KMS-11 (cell line): ENCODE measurements around the gene SPATA12.

Source experiments
- H2AFZ ChIP-seq: fragments of 200-600 bp; sonication (generic); 2 replicates; pipeline ENCODE4 v1.6.1; 2016; ENCODE audit warnings: antibody characterized with exemption, mixed run types, low read depth
- H3K27ac ChIP-seq: fragments of 200-600 bp; sonication (generic); 2 replicates; pipeline ENCODE4 v1.6.1; 2016; ENCODE audit warnings: mild to moderate bottlenecking, mixed run types
- H3K27me3 ChIP-seq: fragments of 200-600 bp; sonication (generic); 2 replicates; pipeline ENCODE4 v1.6.1; 2017; ENCODE audit warnings: mild to moderate bottlenecking, low read depth, mixed run types, moderate library complexity; ENCODE audit not compliant: insufficient read depth
- H3K36me3 ChIP-seq: fragments of 200-600 bp; sonication (generic); 2 replicates; pipeline ENCODE4 v1.6.1; 2017; ENCODE audit warnings: mild to moderate bottlenecking, mixed run types; ENCODE audit not compliant: insufficient read depth
- H3K4me1 ChIP-seq: fragments of 200-600 bp; sonication (generic); 2 replicates; pipeline ENCODE4 v1.6.1; 2016; ENCODE audit warnings: mild to moderate bottlenecking, low read depth, mixed run types; ENCODE audit not compliant: poor library complexity, severe bottlenecking
- H3K4me2 ChIP-seq: fragments of 200-600 bp; sonication (generic); 2 replicates; pipeline ENCODE4 v1.7.0; 2016; ENCODE audit warnings: mild to moderate bottlenecking, mixed run types
- H3K4me3 ChIP-seq: fragments of 200-600 bp; sonication (generic); IDR thresholded peaks from 2 replicates; pipeline ENCODE4 v1.6.1; 2017; ENCODE audit warnings: low read depth, low read length, mixed read lengths; ENCODE audit not compliant: insufficient read depth
- H3K79me2 ChIP-seq: fragments of 200-600 bp; sonication (generic); 2 replicates; pipeline ENCODE4 v1.6.1; 2016; ENCODE audit warnings: low read depth, mixed run types; ENCODE audit not compliant: insufficient read depth
- H3K9ac ChIP-seq: fragments of 200-600 bp; sonication (generic); 2 replicates; pipeline ENCODE4 v1.6.1; 2016; ENCODE audit warnings: mild to moderate bottlenecking, mixed run types
- H4K20me1 ChIP-seq: fragments of 200-600 bp; sonication (generic); 2 replicates; pipeline ENCODE4 v1.6.1; 2016; ENCODE audit warnings: mild to moderate bottlenecking, mixed run types; ENCODE audit not compliant: insufficient read depth
- TF ChIP-seq, protein P1 (sequence below): fragments of 200-600 bp; sonication (generic); conservative IDR thresholded peaks from 2 replicates; pipeline ENCODE4 v1.6.1; 2017; ENCODE audit warnings: low read depth, mild to moderate bottlenecking, antibody characterized with exemption, low read length, moderate library complexity, mixed read lengths

The SPATA12 gene

DNA sequence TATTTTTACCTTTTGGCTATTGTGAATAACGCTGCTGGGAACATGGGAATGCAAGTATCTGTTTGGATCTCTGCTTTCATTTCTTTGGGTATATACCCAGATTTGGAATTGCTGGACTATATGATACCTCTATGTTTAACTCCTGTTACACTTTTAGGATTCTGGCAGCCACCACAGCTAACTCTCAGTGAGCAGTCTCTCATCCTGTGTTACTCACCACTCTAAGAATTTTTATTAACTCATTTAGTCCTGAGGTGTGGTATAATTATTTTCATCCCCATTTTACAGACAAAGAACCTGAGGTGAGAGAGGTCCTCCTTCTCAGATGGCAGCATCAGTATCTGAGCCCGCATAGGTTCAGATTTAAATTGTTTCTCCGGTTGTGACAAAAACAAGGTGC lies 1.1 kb downstream of the SPATA12 start:
- no peaks in the 10 kb centered on the region for H4K20me1 ChIP-seq
- no peaks in the 10 kb centered on the region for H3K4me1 ChIP-seq
- H3K4me2 ChIP-seq = no peak overlapping the region
- TF ChIP-seq, protein P1, sequence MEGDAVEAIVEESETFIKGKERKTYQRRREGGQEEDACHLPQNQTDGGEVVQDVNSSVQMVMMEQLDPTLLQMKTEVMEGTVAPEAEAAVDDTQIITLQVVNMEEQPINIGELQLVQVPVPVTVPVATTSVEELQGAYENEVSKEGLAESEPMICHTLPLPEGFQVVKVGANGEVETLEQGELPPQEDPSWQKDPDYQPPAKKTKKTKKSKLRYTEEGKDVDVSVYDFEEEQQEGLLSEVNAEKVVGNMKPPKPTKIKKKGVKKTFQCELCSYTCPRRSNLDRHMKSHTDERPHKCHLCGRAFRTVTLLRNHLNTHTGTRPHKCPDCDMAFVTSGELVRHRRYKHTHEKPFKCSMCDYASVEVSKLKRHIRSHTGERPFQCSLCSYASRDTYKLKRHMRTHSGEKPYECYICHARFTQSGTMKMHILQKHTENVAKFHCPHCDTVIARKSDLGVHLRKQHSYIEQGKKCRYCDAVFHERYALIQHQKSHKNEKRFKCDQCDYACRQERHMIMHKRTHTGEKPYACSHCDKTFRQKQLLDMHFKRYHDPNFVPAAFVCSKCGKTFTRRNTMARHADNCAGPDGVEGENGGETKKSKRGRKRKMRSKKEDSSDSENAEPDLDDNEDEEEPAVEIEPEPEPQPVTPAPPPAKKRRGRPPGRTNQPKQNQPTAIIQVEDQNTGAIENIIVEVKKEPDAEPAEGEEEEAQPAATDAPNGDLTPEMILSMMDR = no peak
- no peak overlapping the region for H2AFZ ChIP-seq
- no peak overlapping the region for H3K4me3 ChIP-seq
- H3K27ac ChIP-seq = no peak overlapping the region
- H3K36me3 ChIP-seq = no peaks in the 10 kb centered on the region
- H3K27me3 ChIP-seq = no peaks in the 10 kb centered on the region
- no peak overlapping the region for H3K9ac ChIP-seq
- H3K79me2 ChIP-seq = no peaks in the 10 kb centered on the region

DNA sequence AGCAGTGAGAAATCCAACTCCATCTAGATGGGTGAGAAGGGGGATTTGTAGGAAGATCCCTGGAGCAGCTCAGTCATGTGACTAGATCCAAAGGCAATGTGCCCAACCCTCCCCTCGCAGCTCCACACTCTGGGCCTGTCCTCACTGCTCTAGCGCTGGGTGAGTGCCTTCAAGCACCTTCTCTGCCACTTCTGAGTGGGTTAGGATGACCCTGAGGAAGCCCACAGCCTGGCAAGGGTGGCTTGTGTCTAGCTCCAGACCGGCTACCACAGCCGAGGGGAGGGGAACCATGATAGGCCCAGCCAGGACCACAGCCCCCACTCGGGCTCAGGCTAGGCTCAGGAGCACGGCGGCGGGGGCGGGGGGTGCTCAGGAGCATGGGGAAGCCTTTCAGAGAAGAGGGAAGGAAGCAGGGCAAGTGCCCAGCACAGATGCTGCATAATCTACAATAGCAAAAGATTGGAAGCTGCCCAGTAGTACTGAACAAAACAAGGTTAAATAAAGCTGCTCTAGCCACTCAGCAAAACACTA lies 1.7 kb downstream of the SPATA12 start:
- Histone ChIP-seq H4K20me1 (no peaks in the 10 kb centered on the region), H3K4me2 (no peak overlapping the region), H3K4me3 (no peak overlapping the region), H3K79me2 (no peaks in the 10 kb centered on the region), H3K27me3 (no peaks in the 10 kb centered on the region), H3K27ac (no peak overlapping the region), H3K36me3 (no peaks in the 10 kb centered on the region), H3K4me1 (no peaks in the 10 kb centered on the region), H3K9ac (no peak overlapping the region), H2AFZ (no peak overlapping the region)
- TF ChIP-seq, protein P1 = no peak

DNA sequence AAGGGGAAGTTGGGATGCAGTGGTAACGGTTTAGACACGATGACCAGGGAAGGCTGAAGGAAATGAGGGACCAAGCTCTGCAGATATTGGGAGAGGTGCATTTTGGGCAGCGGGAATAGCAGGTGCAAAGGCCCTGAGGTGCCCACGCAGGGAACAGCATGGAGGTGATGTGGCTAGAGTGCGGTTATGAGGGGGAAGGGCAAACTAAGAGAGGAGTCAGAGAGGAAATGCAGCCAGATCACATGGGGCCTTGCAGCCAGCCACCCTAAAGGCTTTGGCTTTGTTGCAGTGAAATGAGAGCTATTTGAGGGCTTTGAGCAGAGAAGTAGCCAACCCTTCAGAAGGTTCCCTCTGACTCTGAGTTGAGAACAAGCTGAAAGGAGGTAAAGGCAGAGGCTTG lies 2.6 kb downstream of the SPATA12 start:
- no peaks in the 10 kb centered on the region for H3K79me2 ChIP-seq
- H3K27ac ChIP-seq = no peak overlapping the region
- no peaks in the 10 kb centered on the region for H3K27me3 ChIP-seq
- H3K36me3 ChIP-seq = no peaks in the 10 kb centered on the region
- no peak overlapping the region for H2AFZ ChIP-seq
- H3K9ac ChIP-seq = no peak overlapping the region
- no peaks in the 10 kb centered on the region for H4K20me1 ChIP-seq
- H3K4me3 ChIP-seq = no peak overlapping the region
- no peaks in the 10 kb centered on the region for H3K4me1 ChIP-seq
- H3K4me2 ChIP-seq = no peak overlapping the region
- TF ChIP-seq, protein P1 = no peak

DNA sequence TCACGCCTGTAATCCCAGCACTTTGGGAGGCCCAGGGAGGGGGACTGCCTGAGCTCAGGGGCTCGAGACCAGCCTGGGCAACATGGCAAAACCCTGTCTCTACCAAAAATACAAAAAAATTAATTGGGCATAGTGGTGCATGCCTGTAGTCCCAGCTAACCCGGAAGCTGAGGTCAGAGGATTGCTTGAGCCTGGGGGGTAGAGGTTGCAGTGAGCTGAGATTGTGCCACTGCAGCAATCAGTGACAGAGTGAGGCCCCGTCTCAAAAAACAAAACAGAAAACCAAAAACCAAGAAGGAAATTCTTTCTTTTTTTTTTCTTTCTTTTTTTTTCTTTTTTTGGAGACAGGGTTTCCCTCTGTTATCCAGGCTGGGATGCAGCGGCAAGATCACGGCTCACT lies 3.5 kb downstream of the SPATA12 start:
- no peaks in the 10 kb centered on the region for H3K27me3 ChIP-seq
- TF ChIP-seq, protein P1 = no peak
- no peaks in the 10 kb centered on the region for H3K4me1 ChIP-seq
- H3K27ac ChIP-seq = no peak overlapping the region
- no peaks in the 10 kb centered on the region for H3K79me2 ChIP-seq
- H3K4me3 ChIP-seq = no peak overlapping the region
- no peak overlapping the region for H2AFZ ChIP-seq
- no peaks in the 10 kb centered on the region for H3K36me3 ChIP-seq
- no peaks in the 10 kb centered on the region for H4K20me1 ChIP-seq
- no peak overlapping the region for H3K4me2 ChIP-seq
- no peak overlapping the region for H3K9ac ChIP-seq
